Gastroesophageal sphincter (tissue), 3 donors: ENCODE measurements around the gene DCDC2.

Source experiments
- EP300 ChIP-seq: sonication (generic); formaldehyde crosslinking; IDR thresholded peaks from one replicate; pipeline ENCODE4 v1.6.1; 2017; ENCODE audit warnings: antibody characterized with exemption, mild to moderate bottlenecking
- POLR2A ChIP-seq, 2 donors: fragments of 450-650 bp; IDR thresholded peaks; one replicate each; pipeline ENCODE4 v1.6.1; 2017; ENCODE audit warnings: antibody characterized with exemption in 2 of 2, mild to moderate bottlenecking in 2 of 2, moderate library complexity in 1 of 2
- POLR2AphosphoS5 ChIP-seq: sonication (generic); formaldehyde crosslinking; IDR thresholded peaks from one replicate; pipeline ENCODE4 v1.6.1; 2017; ENCODE audit warnings: antibody characterized with exemption
- TF ChIP-seq, protein P1 (sequence below), 4 experiments: fragments of 200-600 bp in 2 of 4; fragments of 450-650 bp in 2 of 4; sonication (generic) in 1 of 4; IDR thresholded peaks; one replicate each; pipeline ENCODE4 v1.5.1; 2017 to 2019; ENCODE audit warnings: antibody characterized with exemption in 4 of 4, mild to moderate bottlenecking in 2 of 4, moderate library complexity in 2 of 4

DNA sequence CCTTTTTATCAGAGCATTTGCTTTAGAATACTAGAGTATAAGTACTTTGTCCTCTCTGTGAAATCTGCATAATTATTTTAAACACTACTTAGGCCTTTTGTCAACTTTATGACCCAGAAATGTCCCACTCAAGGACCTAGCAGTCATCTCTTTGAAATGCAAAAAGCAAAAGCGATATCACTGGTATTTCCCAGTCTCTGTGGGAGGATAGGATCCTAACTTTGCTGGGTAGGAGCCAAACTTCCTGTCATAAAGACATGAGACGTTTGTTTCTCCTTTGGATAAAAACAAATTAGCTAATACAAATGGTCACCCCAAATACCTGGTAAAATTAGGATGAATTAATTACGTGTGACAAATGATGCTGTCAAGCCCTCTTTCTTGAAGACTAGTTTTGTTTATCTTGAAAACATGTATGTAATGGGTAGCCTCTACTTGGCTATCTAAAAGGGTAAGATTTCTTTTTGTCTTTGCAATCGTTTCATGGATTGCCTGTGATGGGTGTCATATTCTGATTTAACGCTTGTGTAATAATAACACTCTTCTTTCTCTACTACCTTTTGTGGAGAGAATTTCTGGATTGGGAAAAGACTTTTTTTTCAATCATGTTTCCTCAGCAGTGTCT, 36.2 kb downstream of the DCDC2 start:
- TF ChIP-seq, protein P1, sequence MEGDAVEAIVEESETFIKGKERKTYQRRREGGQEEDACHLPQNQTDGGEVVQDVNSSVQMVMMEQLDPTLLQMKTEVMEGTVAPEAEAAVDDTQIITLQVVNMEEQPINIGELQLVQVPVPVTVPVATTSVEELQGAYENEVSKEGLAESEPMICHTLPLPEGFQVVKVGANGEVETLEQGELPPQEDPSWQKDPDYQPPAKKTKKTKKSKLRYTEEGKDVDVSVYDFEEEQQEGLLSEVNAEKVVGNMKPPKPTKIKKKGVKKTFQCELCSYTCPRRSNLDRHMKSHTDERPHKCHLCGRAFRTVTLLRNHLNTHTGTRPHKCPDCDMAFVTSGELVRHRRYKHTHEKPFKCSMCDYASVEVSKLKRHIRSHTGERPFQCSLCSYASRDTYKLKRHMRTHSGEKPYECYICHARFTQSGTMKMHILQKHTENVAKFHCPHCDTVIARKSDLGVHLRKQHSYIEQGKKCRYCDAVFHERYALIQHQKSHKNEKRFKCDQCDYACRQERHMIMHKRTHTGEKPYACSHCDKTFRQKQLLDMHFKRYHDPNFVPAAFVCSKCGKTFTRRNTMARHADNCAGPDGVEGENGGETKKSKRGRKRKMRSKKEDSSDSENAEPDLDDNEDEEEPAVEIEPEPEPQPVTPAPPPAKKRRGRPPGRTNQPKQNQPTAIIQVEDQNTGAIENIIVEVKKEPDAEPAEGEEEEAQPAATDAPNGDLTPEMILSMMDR (IDR thresholded peaks at IDR 0.05), result no peak
- no peak for TF ChIP-seq EP300
- TF ChIP-seq POLR2AphosphoS5, result no peak
- TF ChIP-seq POLR2A (IDR thresholded peaks at IDR 0.05), result no peak
